Measurements from ENCODE around the gene HOXD4.

GRCh38 chr2:176104316-176105077 is 46.9 kb upstream of the HOXD4 start:
- TF ChIP-seq, protein P1, sequence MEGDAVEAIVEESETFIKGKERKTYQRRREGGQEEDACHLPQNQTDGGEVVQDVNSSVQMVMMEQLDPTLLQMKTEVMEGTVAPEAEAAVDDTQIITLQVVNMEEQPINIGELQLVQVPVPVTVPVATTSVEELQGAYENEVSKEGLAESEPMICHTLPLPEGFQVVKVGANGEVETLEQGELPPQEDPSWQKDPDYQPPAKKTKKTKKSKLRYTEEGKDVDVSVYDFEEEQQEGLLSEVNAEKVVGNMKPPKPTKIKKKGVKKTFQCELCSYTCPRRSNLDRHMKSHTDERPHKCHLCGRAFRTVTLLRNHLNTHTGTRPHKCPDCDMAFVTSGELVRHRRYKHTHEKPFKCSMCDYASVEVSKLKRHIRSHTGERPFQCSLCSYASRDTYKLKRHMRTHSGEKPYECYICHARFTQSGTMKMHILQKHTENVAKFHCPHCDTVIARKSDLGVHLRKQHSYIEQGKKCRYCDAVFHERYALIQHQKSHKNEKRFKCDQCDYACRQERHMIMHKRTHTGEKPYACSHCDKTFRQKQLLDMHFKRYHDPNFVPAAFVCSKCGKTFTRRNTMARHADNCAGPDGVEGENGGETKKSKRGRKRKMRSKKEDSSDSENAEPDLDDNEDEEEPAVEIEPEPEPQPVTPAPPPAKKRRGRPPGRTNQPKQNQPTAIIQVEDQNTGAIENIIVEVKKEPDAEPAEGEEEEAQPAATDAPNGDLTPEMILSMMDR (IDR thresholded peaks at IDR 0.05; ENCODE audit: poor library complexity, severe bottlenecking): no peak
- TF ChIP-seq REST (IDR thresholded peaks at IDR 0.05; ENCODE audit: borderline replicate concordance) (no peak), RAD21 (conservative IDR thresholded peaks at IDR 0.05) (no peak), TAF1 (IDR thresholded peaks at IDR 0.05; ENCODE audit: low read depth) (no peak), EZH2 (IDR thresholded peaks at IDR 0.05; ENCODE audit: borderline replicate concordance, insufficient read depth, low read length, poor library complexity, severe bottlenecking) (peak; percentile 78), POLR2AphosphoS5 (IDR thresholded peaks at IDR 0.05) (no peak)
